ENCODE data around the gene EPSTI1.
A peak's percentile ranks its signal among the peaks of the same experiment; 100 is the strongest.

The EPSTI1 gene

GRCh38 chr13:42969565-42970172 lies 22.4 kb downstream of the EPSTI1 start:
- peak; percentile 72 to 77 for DNase-seq

- DNase-seq = no peak
Observed at GRCh38 chr13:42968906-42969305, 23.1 kb downstream of the EPSTI1 start.

GRCh38 chr13:42967660-42968059 lies 24.4 kb downstream of the EPSTI1 start:
- no peak for DNase-seq

GRCh38 chr13:42965281-42965680 lies 26.8 kb downstream of the EPSTI1 start:
- no peak for DNase-seq

GRCh38 chr13:42964761-42965161 lies 27.3 kb downstream of the EPSTI1 start:
- no peak for DNase-seq

- no peak for DNase-seq
Observed at GRCh38 chr13:42959615-42960014, 32.4 kb downstream of the EPSTI1 start.

- no peak for DNase-seq
Observed at GRCh38 chr13:42957881-42958280, 34.2 kb downstream of the EPSTI1 start.

- no peak for DNase-seq
Observed at GRCh38 chr13:42950181-42950580, 41.9 kb downstream of the EPSTI1 start.

- no peak for DNase-seq
Observed at GRCh38 chr13:42947925-42948324, 44.1 kb downstream of the EPSTI1 start.

GRCh38 chr13:42946927-42947326 lies 45.1 kb downstream of the EPSTI1 start:
- DNase-seq = peak; percentile 20 to 38

- no peak for DNase-seq
Observed at GRCh38 chr13:42929886-42930535, 62.0 kb downstream of the EPSTI1 start.

GRCh38 chr13:42926555-42926954 lies 65.5 kb downstream of the EPSTI1 start:
- DNase-seq = no peak

GRCh38 chr13:42926043-42926442 lies 66.0 kb downstream of the EPSTI1 start:
- DNase-seq = no peak

- no peak for DNase-seq
Observed at GRCh38 chr13:42925626-42926025, 66.4 kb downstream of the EPSTI1 start.

- no peak for DNase-seq
Observed at GRCh38 chr13:42924344-42924743, 67.7 kb downstream of the EPSTI1 start.

GRCh38 chr13:42907745-42908144 lies 84.3 kb downstream of the EPSTI1 start:
- no peak for DNase-seq

GRCh38 chr13:42906257-42906656 lies 85.8 kb downstream of the EPSTI1 start:
- no peak for DNase-seq

GRCh38 chr13:42905579-42905978 lies 86.5 kb downstream of the EPSTI1 start:
- DNase-seq = no peak

- no peak for DNase-seq
Observed at GRCh38 chr13:42899266-42899665, 92.8 kb downstream of the EPSTI1 start.

GRCh38 chr13:42895776-42896175 lies 96.3 kb downstream of the EPSTI1 start:
- DNase-seq = no peak

- no peak for DNase-seq
Observed at GRCh38 chr13:42894765-42895243, 97.2 kb downstream of the EPSTI1 start.

GRCh38 chr13:42893214-42893671 lies 98.8 kb downstream of the EPSTI1 start:
- no peak for DNase-seq

- DNase-seq = peak; percentile 24 to 41
Observed at GRCh38 chr13:42892760-42893159, 99.3 kb downstream of the EPSTI1 start.

- no peak for DNase-seq
Observed at GRCh38 chr13:42891591-42891990, 100.5 kb downstream of the EPSTI1 start.

- no peak for DNase-seq
Observed at GRCh38 chr13:42885325-42885724, 106.7 kb downstream of the EPSTI1 start.
